PFSK-1 (cell line): ENCODE data around the gene RABEPK.

Experiments used
- FOXP2 ChIP-seq: optimal IDR thresholded peaks from 2 replicates; pipeline ENCODE3; 2011; ENCODE audit warnings: borderline replicate concordance, control low read depth, inconsistent platforms; ENCODE audit not compliant: insufficient read depth; ENCODE audit errors: extremely low read length, extremely low read depth
- POLR2AphosphoS5 ChIP-seq: IDR thresholded peaks from 2 replicates; pipeline ENCODE4 v1.6.1; 2012; ENCODE audit warnings: low read depth, mild to moderate bottlenecking, control low read depth, low read length, moderate library complexity
- SIN3A ChIP-seq: IDR thresholded peaks from 2 replicates; pipeline ENCODE4 v1.6.1; 2012; ENCODE audit warnings: mild to moderate bottlenecking, low read length, moderate library complexity, borderline replicate concordance; ENCODE audit not compliant: insufficient read depth
- TAF1 ChIP-seq: IDR thresholded peaks from 2 replicates; pipeline ENCODE4 v1.6.1; 2012; ENCODE audit warnings: low read length, control low read depth, borderline replicate concordance; ENCODE audit not compliant: insufficient read depth
- TF ChIP-seq, protein P1 (sequence below), 2 experiments: IDR thresholded peaks; 2 replicates each; pipeline versions ENCODE4 v1.6.1 to v1.8.0; 2011 to 2012; ENCODE audit warnings: low read depth in 2 of 2, low read length in 2 of 2, control low read depth in 1 of 2, inconsistent platforms in 1 of 2, mild to moderate bottlenecking in 1 of 2, moderate library complexity in 1 of 2; ENCODE audit not compliant: insufficient read depth in 1 of 2

The RABEPK gene

DNA sequence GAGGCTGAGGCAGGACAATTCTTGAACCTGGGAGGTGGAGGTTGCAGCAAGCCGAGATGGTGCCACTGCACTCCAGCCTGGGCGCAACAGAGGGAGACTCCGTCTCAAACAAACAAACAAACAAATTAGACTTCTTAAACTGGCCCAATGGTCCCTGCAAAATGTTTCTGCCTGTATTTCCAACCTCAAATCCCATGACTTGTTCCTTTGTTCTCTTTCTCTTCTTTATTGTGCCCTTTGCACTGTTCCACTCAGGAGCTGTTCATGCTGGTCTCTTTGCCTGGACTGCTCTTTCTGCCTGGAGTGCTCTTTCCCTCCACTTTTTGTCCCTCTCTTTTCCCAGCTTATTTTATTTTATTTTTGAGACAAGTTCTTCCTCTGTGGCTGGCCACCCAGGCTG, 4.1 kb downstream of the RABEPK start:
- TF ChIP-seq POLR2AphosphoS5 (no peak), TAF1 (no peak), FOXP2 (no peak), SIN3A (no peak)
- TF ChIP-seq, protein P1, sequence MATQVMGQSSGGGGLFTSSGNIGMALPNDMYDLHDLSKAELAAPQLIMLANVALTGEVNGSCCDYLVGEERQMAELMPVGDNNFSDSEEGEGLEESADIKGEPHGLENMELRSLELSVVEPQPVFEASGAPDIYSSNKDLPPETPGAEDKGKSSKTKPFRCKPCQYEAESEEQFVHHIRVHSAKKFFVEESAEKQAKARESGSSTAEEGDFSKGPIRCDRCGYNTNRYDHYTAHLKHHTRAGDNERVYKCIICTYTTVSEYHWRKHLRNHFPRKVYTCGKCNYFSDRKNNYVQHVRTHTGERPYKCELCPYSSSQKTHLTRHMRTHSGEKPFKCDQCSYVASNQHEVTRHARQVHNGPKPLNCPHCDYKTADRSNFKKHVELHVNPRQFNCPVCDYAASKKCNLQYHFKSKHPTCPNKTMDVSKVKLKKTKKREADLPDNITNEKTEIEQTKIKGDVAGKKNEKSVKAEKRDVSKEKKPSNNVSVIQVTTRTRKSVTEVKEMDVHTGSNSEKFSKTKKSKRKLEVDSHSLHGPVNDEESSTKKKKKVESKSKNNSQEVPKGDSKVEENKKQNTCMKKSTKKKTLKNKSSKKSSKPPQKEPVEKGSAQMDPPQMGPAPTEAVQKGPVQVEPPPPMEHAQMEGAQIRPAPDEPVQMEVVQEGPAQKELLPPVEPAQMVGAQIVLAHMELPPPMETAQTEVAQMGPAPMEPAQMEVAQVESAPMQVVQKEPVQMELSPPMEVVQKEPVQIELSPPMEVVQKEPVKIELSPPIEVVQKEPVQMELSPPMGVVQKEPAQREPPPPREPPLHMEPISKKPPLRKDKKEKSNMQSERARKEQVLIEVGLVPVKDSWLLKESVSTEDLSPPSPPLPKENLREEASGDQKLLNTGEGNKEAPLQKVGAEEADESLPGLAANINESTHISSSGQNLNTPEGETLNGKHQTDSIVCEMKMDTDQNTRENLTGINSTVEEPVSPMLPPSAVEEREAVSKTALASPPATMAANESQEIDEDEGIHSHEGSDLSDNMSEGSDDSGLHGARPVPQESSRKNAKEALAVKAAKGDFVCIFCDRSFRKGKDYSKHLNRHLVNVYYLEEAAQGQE (IDR thresholded peaks at IDR 0.05; ENCODE audit: insufficient read depth in 1 of 2, low read depth in 2 of 2, low read length in 2 of 2), result no peak

DNA sequence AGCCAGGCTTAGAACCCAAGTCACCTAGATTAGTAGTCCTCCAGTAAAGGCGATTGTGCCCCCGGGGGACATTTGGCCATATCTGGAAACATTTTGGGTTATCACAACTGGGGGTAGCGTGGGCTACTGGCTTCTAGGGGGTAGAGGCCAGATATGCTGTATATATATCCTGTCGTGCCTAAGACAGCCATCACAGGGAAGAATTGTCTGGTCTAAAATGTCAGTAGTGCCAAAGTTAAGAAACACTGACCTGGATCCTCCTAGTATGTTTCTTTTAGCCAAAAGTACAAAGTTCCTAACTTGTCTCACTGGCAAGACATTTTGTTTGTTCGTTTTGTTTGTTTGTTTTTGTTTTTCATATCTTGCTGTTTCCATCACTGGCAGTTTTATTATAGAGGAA, 13.8 kb downstream of the RABEPK start:
- TF ChIP-seq, protein P1 (IDR thresholded peaks at IDR 0.05; ENCODE audit: insufficient read depth in 1 of 2, low read depth in 2 of 2, low read length in 2 of 2), result no peak
- TF ChIP-seq FOXP2 (no peak), TAF1 (no peak), POLR2AphosphoS5 (no peak), SIN3A (no peak)

DNA sequence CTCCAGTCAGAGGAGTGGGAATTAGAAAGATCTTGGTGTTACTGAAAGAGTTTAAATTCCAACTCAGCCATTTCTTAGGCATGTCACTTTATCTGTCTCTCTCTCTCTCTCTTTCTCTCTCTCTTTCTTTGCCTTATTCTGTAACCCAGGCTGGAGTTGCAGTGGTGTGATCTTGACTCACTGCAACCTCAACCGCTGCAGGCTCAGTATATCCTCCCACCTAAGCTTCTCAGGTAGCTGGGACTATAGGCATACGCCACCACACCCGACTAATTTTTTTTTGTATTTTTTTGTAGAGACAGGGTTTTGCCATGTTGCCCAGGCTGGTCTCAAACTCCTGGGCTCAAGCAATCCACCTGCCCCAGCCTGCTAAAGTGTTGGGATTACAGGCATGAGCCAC, 18.3 kb downstream of the RABEPK start:
- TF ChIP-seq, protein P1 (IDR thresholded peaks at IDR 0.05; ENCODE audit: insufficient read depth in 1 of 2, low read depth in 2 of 2, low read length in 2 of 2), result no peak
- TF ChIP-seq SIN3A, result no peak

DNA sequence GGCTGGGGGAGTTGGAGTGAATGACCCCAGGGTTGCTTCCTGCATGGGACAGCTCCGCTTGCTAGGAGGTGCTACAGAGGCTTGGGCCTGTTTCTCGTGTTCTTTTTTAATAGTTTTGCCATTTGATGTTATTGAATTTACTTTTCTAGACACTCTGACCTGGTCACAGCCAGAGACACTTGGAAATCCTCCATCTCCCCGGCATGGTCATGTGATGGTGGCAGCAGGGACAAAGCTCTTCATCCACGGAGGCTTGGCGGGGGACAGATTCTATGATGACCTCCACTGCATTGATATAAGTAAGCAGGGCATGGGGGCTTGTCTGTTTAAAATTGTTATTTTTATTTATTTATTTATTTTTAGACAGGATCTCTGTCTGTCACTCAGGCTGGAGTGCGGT, 27.4 kb downstream of the RABEPK start:
- TF ChIP-seq SIN3A, result no peak
- TF ChIP-seq, protein P1 (IDR thresholded peaks at IDR 0.05; ENCODE audit: insufficient read depth in 1 of 2, low read depth in 2 of 2, low read length in 2 of 2), result no peak
- no peak for TF ChIP-seq FOXP2
- no peak for TF ChIP-seq TAF1
- no peak for TF ChIP-seq POLR2AphosphoS5

DNA sequence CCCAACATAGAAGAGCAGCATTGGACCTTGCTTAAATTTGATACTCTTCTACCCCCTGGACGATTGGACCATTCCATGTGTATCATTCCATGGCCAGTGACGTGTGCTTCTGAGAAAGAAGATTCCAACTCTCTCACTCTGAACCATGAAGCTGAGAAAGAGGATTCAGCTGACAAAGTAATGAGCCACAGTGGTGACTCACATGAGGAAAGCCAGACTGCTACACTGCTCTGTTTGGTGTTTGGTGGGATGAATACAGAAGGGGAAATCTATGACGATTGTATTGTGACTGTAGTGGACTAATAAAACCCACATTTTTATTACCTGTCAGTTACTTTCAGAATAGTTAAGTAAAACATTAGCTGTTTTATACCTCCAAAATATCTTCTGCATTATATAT, 33.3 kb downstream of the RABEPK start:
- TF ChIP-seq SIN3A (no peak), POLR2AphosphoS5 (no peak), TAF1 (no peak), FOXP2 (no peak)
- TF ChIP-seq, protein P1 (IDR thresholded peaks at IDR 0.05; ENCODE audit: insufficient read depth in 1 of 2, low read depth in 2 of 2, low read length in 2 of 2), result no peak
